COLO668 (cell line): ENCODE measurements around the gene CAMTA1.

Experiments used
- DNase-seq: peaks from one replicate; lab custom pipeline; 2025; ENCODE audit not compliant: unreplicated experiment; lab: John Stamatoyannopoulos, UW

The CAMTA1 gene

GRCh38 chr1:7455796-7456721 lies 670.8 kb downstream of the CAMTA1 start:
- DNase-seq = peak; percentile 55

GRCh38 chr1:7456722-7457082 lies 671.4 kb downstream of the CAMTA1 start:
- peak; percentile 82 for DNase-seq

GRCh38 chr1:7457811-7458210 lies 672.6 kb downstream of the CAMTA1 start:
- DNase-seq = no peak

GRCh38 chr1:7458946-7459345 lies 673.7 kb downstream of the CAMTA1 start:
- DNase-seq = no peak

GRCh38 chr1:7459914-7460313 lies 674.7 kb downstream of the CAMTA1 start:
- no peak for DNase-seq

GRCh38 chr1:7460807-7461206 lies 675.6 kb downstream of the CAMTA1 start:
- no peak for DNase-seq

GRCh38 chr1:7462617-7463016 lies 677.4 kb downstream of the CAMTA1 start:
- DNase-seq = no peak

GRCh38 chr1:7463526-7463925 lies 678.3 kb downstream of the CAMTA1 start:
- DNase-seq = no peak

- no peak for DNase-seq
Observed at GRCh38 chr1:7464736-7465135, 679.5 kb downstream of the CAMTA1 start.

- DNase-seq = no peak
Observed at GRCh38 chr1:7467476-7468175, 682.4 kb downstream of the CAMTA1 start.

GRCh38 chr1:7468248-7468647 lies 683.0 kb downstream of the CAMTA1 start:
- no peak for DNase-seq

GRCh38 chr1:7469255-7469938 lies 684.1 kb downstream of the CAMTA1 start:
- peak; percentile 78 for DNase-seq

- DNase-seq = peak; percentile 41
Observed at GRCh38 chr1:7470904-7471638, 685.8 kb downstream of the CAMTA1 start.

- no peak for DNase-seq
Observed at GRCh38 chr1:7471836-7472235, 686.6 kb downstream of the CAMTA1 start.

GRCh38 chr1:7473223-7474142 lies 688.2 kb downstream of the CAMTA1 start:
- DNase-seq = no peak

- DNase-seq = no peak
Observed at GRCh38 chr1:7474143-7474490, 688.9 kb downstream of the CAMTA1 start.

GRCh38 chr1:7474786-7475502 lies 689.7 kb downstream of the CAMTA1 start:
- peak; percentile 20 for DNase-seq

- no peak for DNase-seq
Observed at GRCh38 chr1:7475691-7476090, 690.4 kb downstream of the CAMTA1 start.

- DNase-seq = no peak
Observed at GRCh38 chr1:7476402-7476801, 691.1 kb downstream of the CAMTA1 start.
